ENCODE results near the gene ARID3B. TPM values are rescaled to one million over a fixed set of nuclear protein-coding genes. Genes with fewer than 3 reads are reported as not detected.
"Not testable (repeated sequence)": the region's sequence is repeated elsewhere in the genome, so short reads cannot be mapped to it uniquely, and the experiment has no call there.

ARID3B gene
- total and polyA plus RNA-seq, 2 of the 13 experiments (the other 11 are each of a cell fraction or from before 2014, with no cell fraction given): 5.3 to 12.8 TPM

DNA sequence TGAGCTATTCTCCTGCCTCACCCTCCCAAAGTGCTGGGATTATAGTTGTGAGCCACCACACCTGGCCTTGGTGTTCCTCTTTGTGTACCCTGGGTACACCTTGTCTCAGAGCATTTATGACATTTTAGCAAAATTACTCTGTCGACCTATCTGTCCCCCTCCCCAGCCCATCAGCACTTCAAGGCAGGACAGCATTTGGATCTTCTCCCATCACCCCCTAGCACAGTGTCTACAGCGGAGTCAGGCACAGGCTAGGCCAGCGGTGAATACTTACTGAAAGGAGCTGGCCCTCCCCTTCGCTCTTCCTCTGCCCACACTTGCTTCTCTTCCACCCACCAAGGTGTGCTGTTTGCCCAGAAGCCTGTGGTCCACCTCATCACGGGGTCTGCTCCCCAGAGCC lies 54.3 kb downstream of the ARID3B start:
- CTCF ChIA-PET (ENCODE audit: low intra/inter-chr PET ratio, low total read pairs): no interaction called here
- ATAC-seq (no peak), DNase-seq (ENCODE audit: low spot score) (no peak), FAIRE-seq (no peak)
- peaks cover 40% of the 10 kb centered on the region for H3K4me1 ChIP-seq (ENCODE audit: insufficient read depth, low read length)
- no peak overlapping the region for H3K9ac ChIP-seq (ENCODE audit: insufficient read depth, low read depth, low read length)
- H2AFZ ChIP-seq (ENCODE audit: low read length): no peak overlapping the region
- no peaks in the 10 kb centered on the region; a peak in 1 of 5 replicates for H3K27me3 ChIP-seq (ENCODE audit: control insufficient read depth in 1 of 2, insufficient read depth in 2 of 2, low read length in 2 of 2)
- H3K79me2 ChIP-seq (ENCODE audit: insufficient read depth, low read length): no peaks in the 10 kb centered on the region
- H3K36me3 ChIP-seq (replicated peaks in 1 of 2; ENCODE audit: control insufficient read depth in 1 of 2, insufficient read depth in 2 of 2, low read length in 2 of 2): peaks cover 9 to 16% of the 10 kb centered on the region in 2 experiments; a peak in 3 of 5 replicates
- TF ChIP-seq ZNF282 (IDR thresholded peaks at IDR 0.05; ENCODE audit: partially characterized antibody) (no peak), ZNF652 (CRISPR knock-in tag; IDR thresholded peaks at IDR 0.05; ENCODE audit: borderline replicate concordance, low read depth) (no peak), ZNF256 (CRISPR knock-in tag; conservative IDR thresholded peaks at IDR 0.05) (no peak), HNRNPL (IDR thresholded peaks at IDR 0.05; ENCODE audit: low read depth, low read length) (no peak), MIER3 (CRISPR knock-in tag; IDR thresholded peaks at IDR 0.05; ENCODE audit: borderline replicate concordance) (no peak), SNAPC2 (CRISPR knock-in tag; IDR thresholded peaks at IDR 0.05) (no peak), GPN1 (CRISPR knock-in tag; IDR thresholded peaks at IDR 0.05; ENCODE audit: borderline replicate concordance) (no peak), ZFP36L2 (CRISPR knock-in tag; IDR thresholded peaks at IDR 0.05) (no peak), POGK (CRISPR knock-in tag; conservative IDR thresholded peaks at IDR 0.05) (no peak), SP140L (CRISPR knock-in tag; IDR thresholded peaks at IDR 0.05; ENCODE audit: borderline replicate concordance) (no peak), CBFB (CRISPR knock-in tag; IDR thresholded peaks at IDR 0.05) (no peak), NAIF1 (CRISPR knock-in tag; IDR thresholded peaks at IDR 0.05; ENCODE audit: borderline replicate concordance) (no peak), REL (CRISPR knock-in tag; conservative IDR thresholded peaks at IDR 0.05) (no peak), ZNF451 (CRISPR knock-in tag; IDR thresholded peaks at IDR 0.05) (no peak)
- TF ChIP-seq, protein P1, sequence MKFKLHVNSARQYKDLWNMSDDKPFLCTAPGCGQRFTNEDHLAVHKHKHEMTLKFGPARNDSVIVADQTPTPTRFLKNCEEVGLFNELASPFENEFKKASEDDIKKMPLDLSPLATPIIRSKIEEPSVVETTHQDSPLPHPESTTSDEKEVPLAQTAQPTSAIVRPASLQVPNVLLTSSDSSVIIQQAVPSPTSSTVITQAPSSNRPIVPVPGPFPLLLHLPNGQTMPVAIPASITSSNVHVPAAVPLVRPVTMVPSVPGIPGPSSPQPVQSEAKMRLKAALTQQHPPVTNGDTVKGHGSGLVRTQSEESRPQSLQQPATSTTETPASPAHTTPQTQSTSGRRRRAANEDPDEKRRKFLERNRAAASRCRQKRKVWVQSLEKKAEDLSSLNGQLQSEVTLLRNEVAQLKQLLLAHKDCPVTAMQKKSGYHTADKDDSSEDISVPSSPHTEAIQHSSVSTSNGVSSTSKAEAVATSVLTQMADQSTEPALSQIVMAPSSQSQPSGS (CRISPR knock-in tag; IDR thresholded peaks at IDR 0.05): no peak
- TF ChIP-seq, protein P2, sequence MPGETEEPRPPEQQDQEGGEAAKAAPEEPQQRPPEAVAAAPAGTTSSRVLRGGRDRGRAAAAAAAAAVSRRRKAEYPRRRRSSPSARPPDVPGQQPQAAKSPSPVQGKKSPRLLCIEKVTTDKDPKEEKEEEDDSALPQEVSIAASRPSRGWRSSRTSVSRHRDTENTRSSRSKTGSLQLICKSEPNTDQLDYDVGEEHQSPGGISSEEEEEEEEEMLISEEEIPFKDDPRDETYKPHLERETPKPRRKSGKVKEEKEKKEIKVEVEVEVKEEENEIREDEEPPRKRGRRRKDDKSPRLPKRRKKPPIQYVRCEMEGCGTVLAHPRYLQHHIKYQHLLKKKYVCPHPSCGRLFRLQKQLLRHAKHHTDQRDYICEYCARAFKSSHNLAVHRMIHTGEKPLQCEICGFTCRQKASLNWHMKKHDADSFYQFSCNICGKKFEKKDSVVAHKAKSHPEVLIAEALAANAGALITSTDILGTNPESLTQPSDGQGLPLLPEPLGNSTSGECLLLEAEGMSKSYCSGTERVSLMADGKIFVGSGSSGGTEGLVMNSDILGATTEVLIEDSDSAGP (CRISPR knock-in tag; IDR thresholded peaks at IDR 0.05; ENCODE audit: borderline replicate concordance): no peak
- no TSS peak for BruUV-seq (replicated peaks)
- no peak overlapping the region for H3K4me2 ChIP-seq (ENCODE audit: low read depth, low read length)
- H4K20me1 ChIP-seq (ENCODE audit: insufficient read depth, low read length): no peaks in the 10 kb centered on the region
- in situ Hi-C loops (cut with HindIII; ENCODE audit: extremely low pct_ligation_motif_present, low pct_unique_long_range_greater_than_20kb): no loop called here
- no peaks in the 10 kb centered on the region for H3K9me3 ChIP-seq (ENCODE audit: low read length)
- intact Hi-C loops (cut with micrococcal nuclease; ENCODE audit: unreplicated experiment): loop anchor here (5.0 kb wide), 1 partner anchor 48 kb away; no protein-coding TSS in a partner anchor
- H3K4me3 ChIP-seq (replicated peaks in 1 of 3; ENCODE audit: insufficient read depth in 1 of 3, low read depth in 2 of 3, low read length in 3 of 3): no peak overlapping the region
- H3K27ac ChIP-seq (ENCODE audit: extremely low read length, insufficient read depth, low read length): no peak overlapping the region
- 94% methylated on average over 5 of the region's 5 CpGs for WGBS (ENCODE audit: low lambda C conversion rate)
- POLR2A ChIA-PET: no interaction called here

DNA sequence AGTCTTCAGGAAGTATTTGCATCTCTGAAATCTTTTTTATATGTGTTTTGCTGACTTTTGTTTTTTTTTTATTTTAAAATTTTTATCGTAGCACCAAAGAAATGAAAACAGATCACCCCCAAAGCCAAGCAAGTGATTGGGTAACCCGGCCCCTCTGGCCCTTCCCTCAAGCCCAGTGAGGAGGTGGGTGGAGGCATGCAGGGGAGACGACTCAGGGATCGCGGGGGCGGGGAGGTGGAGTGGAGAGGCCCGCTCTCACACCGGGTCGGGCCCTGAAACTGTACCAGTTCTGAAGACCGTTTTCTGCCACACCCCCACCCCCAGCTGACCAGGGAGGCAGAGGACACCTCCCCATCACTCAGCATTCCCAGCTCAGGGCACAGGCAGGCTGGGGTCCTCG lies 55.7 kb downstream of the ARID3B start:
- WGBS (ENCODE audit: low lambda C conversion rate): 87% methylated on average over 10 of the region's 11 CpGs
- H3K27ac ChIP-seq (ENCODE audit: extremely low read length, insufficient read depth, low read length); H3K9ac ChIP-seq (ENCODE audit: insufficient read depth, low read depth, low read length); H3K27me3 ChIP-seq (ENCODE audit: control insufficient read depth in 1 of 2, insufficient read depth in 2 of 2, low read length in 2 of 2); H3K4me2 ChIP-seq (ENCODE audit: low read depth, low read length); DNase-seq (ENCODE audit: low spot score); H3K9me3 ChIP-seq (ENCODE audit: low read length); CTCF ChIA-PET (ENCODE audit: low intra/inter-chr PET ratio, low total read pairs); H3K4me3 ChIP-seq (replicated peaks in 1 of 3; ENCODE audit: insufficient read depth in 1 of 3, low read depth in 2 of 3, low read length in 3 of 3); H3K79me2 ChIP-seq (ENCODE audit: insufficient read depth, low read length); POLR2A ChIA-PET; BruUV-seq (replicated peaks); H4K20me1 ChIP-seq (ENCODE audit: insufficient read depth, low read length); H2AFZ ChIP-seq (ENCODE audit: low read length); FAIRE-seq; in situ Hi-C loops (cut with HindIII; ENCODE audit: extremely low pct_ligation_motif_present, low pct_unique_long_range_greater_than_20kb); ATAC-seq: not testable (repeated sequence)
- Histone ChIP-seq H3K4me1 (ENCODE audit: insufficient read depth, low read length) (peaks cover 40% of the 10 kb centered on the region), H3K36me3 (replicated peaks in 1 of 2; ENCODE audit: control insufficient read depth in 1 of 2, insufficient read depth in 2 of 2, low read length in 2 of 2) (peaks cover 8 to 10% of the 10 kb centered on the region in 2 experiments; a peak in 2 of 5 replicates)
- intact Hi-C loops (cut with micrococcal nuclease; ENCODE audit: unreplicated experiment): loop anchor here (5.0 kb wide), 1 partner anchor 49 kb away; no protein-coding TSS in a partner anchor

Measured in HepG2 (cell line).